K562 (cell line): ENCODE measurements around the gene ARFGAP1. TPM values are rescaled to one million over a fixed set of nuclear protein-coding genes. Genes with fewer than 3 reads are reported as not detected.

Experiments used
- ATAC-seq: fragments of 200-7000 bp; cut with Tn5 transposase; 3 replicates; pipeline ENCODE4 v1.9.1; 2020; ENCODE audit warnings: moderate library complexity
- BruUV-seq: library from RNA; stranded (reverse); fragments of 400-500 nt; replicated peaks from 2 replicates; lab custom pipeline; 2021; lab: Mats Ljungman, UMichigan
- CTCF ChIA-PET: fragments of 300-600 bp; formaldehyde crosslinking; extraction: SDS; loops from one replicate; lab custom pipeline; 2021; ENCODE audit warnings: low intra/inter-chr PET ratio; lab: Yijun Ruan, JAX
- POLR2A ChIA-PET: fragments of 300-600, 350-650 bp; sonication (Branson Sonifier 250); formaldehyde crosslinking; extraction: SDS; loops from one replicate; lab custom pipeline; 2021; ENCODE audit warnings: antibody characterized with exemption, inconsistent platforms; lab: Yijun Ruan, JAX
- DNase-seq, 4 experiments: peaks; one replicate each; pipeline versions ENCODE4 v3.0.0 to v3.0.0-alpha.2; 2011 to 2018; ENCODE audit warnings: low spot score in 3 of 4, mixed read lengths in 3 of 4; ENCODE audit errors: extremely low read depth in 1 of 4
- FAIRE-seq: peaks from 2 replicates; lab custom pipeline; 2011; peaks lifted over from hg19 to GRCh38; lab: Jason Lieb, UNC
- H2AFZ ChIP-seq: 2 replicates; pipeline ENCODE4 v1.6.0; 2011; ENCODE audit warnings: low read depth, low read length, control low read depth, inconsistent platforms
- H3K27ac ChIP-seq: fragments of 200-600 bp; 3 replicates; pipeline ENCODE4 v1.8.0; 2011; ENCODE audit warnings: low read depth, mild to moderate bottlenecking, control low read depth, inconsistent platforms, low read length, moderate library complexity, mixed read lengths; ENCODE audit errors: extremely low read depth
- H3K27me3 ChIP-seq, 2 experiments: fragments of 300-600 bp in 1 of 2; 2 replicates in 1 of 2; 3 replicates in 1 of 2; pipeline versions ENCODE4 v1.6.0 to v1.8.0; 2011; ENCODE audit warnings: inconsistent platforms in 2 of 2, low read length in 2 of 2, mild to moderate bottlenecking in 1 of 2, mixed read lengths in 1 of 2, moderate library complexity in 1 of 2; ENCODE audit not compliant: control insufficient read depth in 2 of 2, insufficient read depth in 2 of 2
- H3K36me3 ChIP-seq: fragments of 300-600 bp; 3 replicates; pipeline ENCODE4 v1.8.0; 2011; ENCODE audit warnings: mild to moderate bottlenecking, low read length, inconsistent platforms; ENCODE audit not compliant: control insufficient read depth, insufficient read depth
- H3K4me1 ChIP-seq, 2 experiments: fragments of 200-600 bp in 1 of 2; replicated peaks in 1 of 2; 2 replicates in 1 of 2; 3 replicates in 1 of 2; pipeline versions ENCODE4 v1.5.1 to v1.8.0; 2011; ENCODE audit warnings: inconsistent platforms in 2 of 2, low read length in 2 of 2, mild to moderate bottlenecking in 1 of 2, mixed read lengths in 1 of 2, moderate library complexity in 1 of 2; ENCODE audit not compliant: control insufficient read depth in 2 of 2, insufficient read depth in 2 of 2
- H3K4me2 ChIP-seq: 2 replicates; pipeline ENCODE4 v1.6.1; 2011; ENCODE audit warnings: low read length, control low read depth, inconsistent platforms, mixed read lengths; ENCODE audit not compliant: insufficient read depth
- H3K4me3 ChIP-seq: fragments of 200-600 bp; sonication (generic), shearing (Covaris generic); 2 replicates; pipeline ENCODE4 v1.5.1; 2016; ENCODE audit warnings: control low read depth, inconsistent platforms
- H3K79me2 ChIP-seq: fragments of 200-600 bp; 3 replicates; pipeline ENCODE4 v1.8.0; 2011; ENCODE audit warnings: low read length, inconsistent platforms; ENCODE audit not compliant: control insufficient read depth, insufficient read depth
- H3K9ac ChIP-seq, 2 experiments: 2 replicates each; pipeline versions ENCODE4 v1.6.0 to v1.6.1; 2011; ENCODE audit warnings: low read depth in 2 of 2, low read length in 2 of 2, control low read depth in 1 of 2, inconsistent platforms in 1 of 2, mild to moderate bottlenecking in 1 of 2, mixed read lengths in 1 of 2; ENCODE audit not compliant: insufficient read depth in 1 of 2
- H3K9me1 ChIP-seq: one replicate; pipeline ENCODE4 v1.6.0; 2011; ENCODE audit warnings: inconsistent platforms, mild to moderate bottlenecking, low read length, moderate library complexity; ENCODE audit not compliant: control insufficient read depth, insufficient read depth
- H3K9me3 ChIP-seq: replicated peaks from 2 replicates; pipeline ENCODE4 v1.5.1; 2011; ENCODE audit warnings: low read depth, low read length, inconsistent platforms; ENCODE audit not compliant: control insufficient read depth, insufficient read depth
- H4K20me1 ChIP-seq: replicated peaks from 2 replicates; pipeline ENCODE4 v1.6.1; 2011; ENCODE audit warnings: low read length, inconsistent platforms, mixed read lengths; ENCODE audit not compliant: control insufficient read depth, insufficient read depth
- ASH1L ChIP-seq: fragments of 450-650 bp; IDR thresholded peaks from 2 replicates; pipeline ENCODE4 v1.6.1; 2018; ENCODE audit warnings: borderline replicate concordance, mild to moderate bottlenecking, low read depth; ENCODE audit not compliant: partially characterized antibody
- ATF3 ChIP-seq, 2 experiments: fragments of 450-650 bp in 1 of 2; sonication (generic) in 1 of 2; formaldehyde crosslinking in 1 of 2; IDR thresholded peaks in 1 of 2; conservative IDR thresholded peaks in 1 of 2; 2 replicates each; pipeline versions ENCODE4 v1.6.1 to v1.8.1; 2016 to 2023; ENCODE audit warnings: mild to moderate bottlenecking in 2 of 2, moderate library complexity in 2 of 2, inconsistent platforms in 1 of 2, missing genetic modification reagents in 1 of 2
- COPS2 ChIP-seq: fragments of 450-650 bp; conservative IDR thresholded peaks from 2 replicates; pipeline ENCODE4 v1.6.1; 2016; ENCODE audit warnings: mild to moderate bottlenecking, moderate library complexity
- CXXC5 ChIP-seq: fragments of 250-450 bp; sonication (Bioruptor Pico); IDR thresholded peaks from 2 replicates; pipeline ENCODE4 v1.8.0; 2022; ENCODE audit warnings: inconsistent platforms, mild to moderate bottlenecking, moderate library complexity
- DPF2 ChIP-seq: fragments of 450-650 bp; IDR thresholded peaks from 2 replicates; pipeline ENCODE4 v1.6.1; 2016
- EWSR1 ChIP-seq: fragments of 450-650 bp; IDR thresholded peaks from 2 replicates; pipeline ENCODE4 v1.6.1; 2018; ENCODE audit warnings: borderline replicate concordance, mild to moderate bottlenecking, low read depth, moderate library complexity; ENCODE audit not compliant: partially characterized antibody
- GMEB1 ChIP-seq: fragments of 250-450 bp; sonication (Bioruptor Pico); IDR thresholded peaks from 2 replicates; pipeline ENCODE4 v1.4.0; 2020; ENCODE audit warnings: mild to moderate bottlenecking
- RBFOX2 ChIP-seq: fragments of 200-400 bp; formaldehyde crosslinking; IDR thresholded peaks from 2 replicates; pipeline ENCODE4 v1.6.1; 2017; ENCODE audit warnings: low read depth, mild to moderate bottlenecking, low read length, moderate library complexity
- RUNX1 ChIP-seq: sonication (generic); IDR thresholded peaks from 2 replicates; pipeline ENCODE4 v1.6.1; 2016; ENCODE audit warnings: antibody characterized with exemption, low read depth
- SIX5 ChIP-seq, 2 experiments: IDR thresholded peaks; 2 replicates each; pipeline ENCODE4 v1.6.1; 2011; ENCODE audit warnings: low read length in 2 of 2, borderline replicate concordance in 1 of 2, low read depth in 1 of 2, mild to moderate bottlenecking in 1 of 2, moderate library complexity in 1 of 2; ENCODE audit not compliant: insufficient read depth in 1 of 2
- STAT5A ChIP-seq: IDR thresholded peaks from 2 replicates; pipeline ENCODE4 v1.6.1; 2012; ENCODE audit warnings: low read length, inconsistent platforms, borderline replicate concordance
- SUPT5H ChIP-seq: fragments of 450-650 bp; IDR thresholded peaks from 2 replicates; pipeline ENCODE4 v1.6.1; 2016
- TCFL5 ChIP-seq: fragments of 250-450 bp; sonication (Bioruptor Pico); conservative IDR thresholded peaks from 2 replicates; pipeline ENCODE4 v1.6.1; 2021; ENCODE audit warnings: mild to moderate bottlenecking, moderate library complexity, matching md5 sums
- ZBTB34 ChIP-seq: fragments of 250-450 bp; sonication (Bioruptor Pico); IDR thresholded peaks from 2 replicates; pipeline ENCODE4 v1.8.0; 2021; ENCODE audit warnings: mild to moderate bottlenecking, moderate library complexity
- ZNF280B ChIP-seq: fragments of 250-450 bp; sonication (Bioruptor Pico); IDR thresholded peaks from 2 replicates; pipeline ENCODE4 v1.5.1; 2021; ENCODE audit warnings: mild to moderate bottlenecking
- ZNF444 ChIP-seq: fragments of 250-450 bp; sonication (Bioruptor Pico); IDR thresholded peaks from 2 replicates; pipeline ENCODE4 v1.4.0; 2020; ENCODE audit warnings: mild to moderate bottlenecking, moderate library complexity
- WGBS: fragments of 100-300 bp; shearing (Covaris generic); methylation state at CpG from one replicate; pipeline ENCODE4 v1.1.6; 2016; ENCODE audit warnings: low coverage, mixed read lengths; ENCODE audit not compliant: insufficient coverage; ENCODE audit errors: missing lambda C conversion rate; 5-methylcytosine and 5-hydroxymethylcytosine counted together
- in situ Hi-C: fragments of 300-500 bp; cut with MboI; formaldehyde crosslinking; loops from 4 replicates; pipeline ENCODE4 v1.15.0; 2018; ENCODE audit warnings: inconsistent platforms, mixed read lengths
- intact Hi-C: fragments of 100-400 bp; cut with micrococcal nuclease; formaldehyde crosslinking; loops from 2 replicates; pipeline ENCODE4 v1.14.2; 2022
- polyA plus RNA-seq, 8 experiments: library from polyadenylated mRNA; depleted of rRNA in 4 of 8; stranded (reverse) in 5 of 8; unstranded in 3 of 8; fragments of >200 nt; fragmentation: Nextera tagmentation in 2 of 8; fragmentation: Illumina TruSeq in 1 of 8; extraction: Ambion mirVana in 2 of 8; extraction: Trizol in 1 of 8; gene quantifications; 2 replicates each; pipeline versions ENCODE4 v1.2.1 to v1.2.3, GENCODE V29; 2011 to 2014; ENCODE audit warnings: inconsistent platforms in 1 of 8, missing spikeins in 1 of 8
- total RNA-seq, 7 experiments: library from RNA; depleted of rRNA in 6 of 7; stranded (reverse); fragments of >200 nt in 6 of 7; fragmentation: Illumina TruSeq in 2 of 7; extraction: Trizol in 2 of 7; gene quantifications; 2 replicates each; pipeline versions ENCODE4 v1.2.1 to v1.2.3, GENCODE V29; 2011 to 2021; ENCODE audit warnings: low replicate concordance in 1 of 7

ARFGAP1 gene
- total and polyA plus RNA-seq, 9 of the 15 experiments (the other 6 are each of a cell fraction or from before 2014, with no cell fraction given): 0.53 to 102 (median 33.5) TPM

- no peaks in the 10 kb centered on the region for H3K9me3 ChIP-seq
- H3K27ac ChIP-seq: no peak overlapping the region
- H3K27me3 ChIP-seq: peaks cover 0 to 25% of the 10 kb centered on the region in 2 experiments; a peak in 4 of 5 replicates
- BruUV-seq: no TSS peak
- peaks cover 8% of the 10 kb centered on the region for H3K79me2 ChIP-seq
- CTCF ChIA-PET: no interaction called here
- POLR2A ChIA-PET: no interaction called here
- TF ChIP-seq RUNX1 (no peak), STAT5A (no peak), ZNF444 (CRISPR knock-in tag) (no peak), GMEB1 (CRISPR knock-in tag) (no peak), EWSR1 (no peak), RBFOX2 (no peak), DPF2 (no peak), ZBTB34 (CRISPR knock-in tag) (no peak), ZNF280B (CRISPR knock-in tag) (no peak), COPS2 (no peak), ATF3 (IDR thresholded peaks at IDR 0.05) (no peak), ATF3 (CRISPR knock-in tag; conservative IDR thresholded peaks at IDR 0.05) (no peak), CXXC5 (CRISPR knock-in tag) (no peak), TCFL5 (no peak), SIX5 (IDR thresholded peaks at IDR 0.05; ENCODE audit: borderline replicate concordance in 1 of 2, insufficient read depth in 1 of 2, low read depth in 1 of 2, low read length in 2 of 2) (no peak), SUPT5H (no peak), ASH1L (no peak)
- no peak overlapping the region for H3K9ac ChIP-seq
- no peak overlapping the region for H2AFZ ChIP-seq
- H3K9me1 ChIP-seq: no peaks in the 10 kb centered on the region
- in situ Hi-C loops (no loop called here), intact Hi-C loops (no loop called here)
- ATAC-seq (no peak), DNase-seq (no peak), FAIRE-seq (no peak)
- H3K4me2 ChIP-seq: no peak overlapping the region
- peaks cover 11 to 18% of the 10 kb centered on the region in 2 experiments for H3K4me1 ChIP-seq
- H3K4me3 ChIP-seq: no peak overlapping the region
- WGBS: 35% methylated on average over 5 of the region's 7 CpGs
- peaks cover 7% of the 10 kb centered on the region; the same call in 1 of the 2 replicates for H4K20me1 ChIP-seq
- no peaks in the 10 kb centered on the region for H3K36me3 ChIP-seq
These were observed 4.4 kb upstream of the ARFGAP1 start for GRCh38 chr20:63268256-63268655.
